HCEC 1CT (cell line): Measurements from ENCODE around the gene BPGM.

Source experiments
- DNase-seq: peaks from one replicate; pipeline ENCODE4 v3.0.0-alpha.2; 2017

Gene BPGM

DNA sequence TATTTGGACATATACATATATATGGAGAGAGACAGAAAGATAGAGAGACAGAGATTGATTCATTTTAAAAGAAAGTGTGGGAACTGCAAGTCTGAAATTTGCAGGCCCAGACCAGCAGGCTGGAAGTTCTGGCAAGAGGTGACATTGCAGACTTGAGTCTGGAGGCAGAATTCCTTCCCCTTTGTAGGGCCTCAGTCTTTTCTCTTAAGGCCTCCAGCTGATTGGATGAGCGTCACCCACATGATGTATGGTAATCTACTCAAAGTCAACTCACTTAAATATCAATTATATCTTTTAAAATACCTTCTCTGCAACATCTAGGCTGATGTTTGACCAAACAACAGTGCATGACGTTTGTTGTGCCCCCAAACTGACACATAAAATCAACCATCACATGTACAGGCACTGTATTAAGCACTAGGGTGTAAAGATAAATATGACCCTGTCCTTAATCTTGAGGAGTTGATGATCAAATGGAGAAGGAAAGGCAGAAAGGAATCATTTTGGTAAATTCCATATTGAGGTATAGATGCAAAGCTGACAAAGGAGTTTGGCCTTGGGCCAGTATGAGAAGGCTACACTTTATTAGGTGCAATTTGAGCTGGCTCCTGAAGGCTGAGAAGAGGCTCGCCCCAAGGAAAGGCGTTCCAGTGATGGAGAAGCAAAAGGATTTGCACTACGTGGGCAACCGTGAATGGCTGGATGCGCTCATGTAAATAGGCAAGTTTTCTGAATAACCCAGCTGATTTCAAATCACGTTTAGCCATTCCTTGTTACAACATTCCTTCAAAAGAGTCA lies 52.6 kb downstream of the BPGM start:
- DNase-seq: no peak

DNA sequence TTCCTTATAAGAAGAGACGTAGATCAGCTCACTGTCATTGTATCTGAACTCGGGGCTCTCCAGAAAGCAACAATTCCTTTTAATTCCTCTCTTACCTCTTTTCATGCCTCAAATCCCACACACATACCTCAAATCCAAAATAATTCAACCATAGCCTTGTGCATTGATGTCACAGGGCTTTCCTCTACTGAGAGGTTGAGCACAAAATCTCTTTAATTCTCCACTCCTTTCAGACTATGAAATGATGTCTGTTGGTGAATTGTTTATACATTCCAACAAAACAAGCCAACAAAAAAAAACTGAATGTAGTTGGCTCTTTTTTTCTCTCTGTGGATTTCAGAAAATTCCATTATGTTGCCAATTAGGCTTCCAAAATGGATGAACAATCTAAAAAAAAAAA lies 53.2 kb downstream of the BPGM start:
- DNase-seq: no peak

DNA sequence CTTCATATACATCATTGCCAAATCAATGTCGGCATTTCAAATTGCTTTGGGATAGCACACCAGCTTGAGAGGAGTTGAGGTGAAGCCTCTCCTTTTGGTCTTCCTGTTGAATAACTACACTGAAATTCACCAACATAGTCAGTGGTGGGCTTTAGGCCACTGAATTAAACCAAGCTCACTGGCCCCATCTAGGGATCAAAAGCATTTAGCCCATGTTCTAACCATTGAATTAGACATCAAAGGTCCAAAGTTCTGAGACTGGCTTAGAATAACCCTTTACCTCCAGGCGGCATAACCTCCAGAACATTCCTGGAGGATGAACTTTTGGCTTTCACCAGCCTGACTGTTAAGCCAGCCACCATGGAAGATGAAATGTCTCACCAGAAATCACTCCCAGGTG lies 54.6 kb downstream of the BPGM start:
- DNase-seq: peak; percentile 33

DNA sequence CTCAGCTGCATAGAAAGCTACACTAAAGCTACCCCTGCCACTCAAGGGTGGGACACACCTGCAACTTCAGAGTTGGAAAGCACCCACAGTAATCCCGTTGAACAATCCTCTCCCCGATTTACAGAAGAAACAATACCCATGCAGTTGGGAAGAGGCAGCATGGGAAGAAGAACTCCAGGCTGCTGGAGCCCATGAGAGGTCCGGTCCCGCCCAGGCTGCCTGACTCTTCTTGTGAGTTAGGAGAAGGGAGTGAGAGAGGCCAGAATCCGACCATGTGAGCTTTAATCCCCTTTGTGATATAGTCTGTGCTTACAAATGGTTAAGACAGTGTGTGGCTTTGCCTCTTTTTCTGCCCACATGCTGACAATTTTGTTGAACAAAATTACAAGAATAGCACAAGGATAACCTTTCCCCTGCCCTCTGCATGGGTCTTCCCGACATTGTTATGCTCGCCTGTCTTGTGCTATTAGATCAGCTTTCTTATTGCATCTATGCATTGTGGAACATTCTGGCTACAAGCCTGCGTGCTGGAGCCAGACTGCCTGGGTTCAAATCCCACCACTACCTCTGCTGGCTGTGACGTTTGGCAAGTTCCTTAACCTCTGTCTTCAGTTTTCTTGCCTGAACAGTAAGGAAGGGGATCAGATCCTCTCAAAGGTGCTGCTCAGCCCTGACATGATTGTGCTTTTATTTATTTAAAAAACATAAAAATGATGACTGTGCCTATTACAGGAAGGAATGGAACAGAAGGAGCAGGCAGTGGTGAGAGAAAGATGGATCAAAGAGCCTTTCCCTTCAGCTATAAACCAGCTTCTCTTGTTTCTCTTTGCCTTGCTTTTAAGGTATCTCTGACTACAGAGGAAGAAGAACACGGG lies 56.0 kb downstream of the BPGM start:
- no peak for DNase-seq

DNA sequence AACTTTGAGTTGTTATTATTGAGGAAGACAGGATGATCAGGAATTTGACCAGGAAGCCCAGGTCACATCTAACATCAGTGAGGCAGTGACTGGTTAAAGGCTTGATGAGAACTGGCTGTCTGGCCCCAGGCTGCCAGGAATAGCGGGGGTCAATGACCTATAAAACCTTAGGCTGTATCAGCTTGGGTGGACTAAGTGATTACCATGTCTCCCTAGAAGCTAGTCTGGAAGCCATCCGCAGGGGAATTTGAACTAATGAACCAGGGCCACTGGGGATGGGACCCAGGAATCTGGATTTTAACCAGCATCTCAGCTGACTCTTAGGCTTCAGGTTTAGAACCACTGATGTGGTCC lies 56.6 kb downstream of the BPGM start:
- no peak for DNase-seq

DNA sequence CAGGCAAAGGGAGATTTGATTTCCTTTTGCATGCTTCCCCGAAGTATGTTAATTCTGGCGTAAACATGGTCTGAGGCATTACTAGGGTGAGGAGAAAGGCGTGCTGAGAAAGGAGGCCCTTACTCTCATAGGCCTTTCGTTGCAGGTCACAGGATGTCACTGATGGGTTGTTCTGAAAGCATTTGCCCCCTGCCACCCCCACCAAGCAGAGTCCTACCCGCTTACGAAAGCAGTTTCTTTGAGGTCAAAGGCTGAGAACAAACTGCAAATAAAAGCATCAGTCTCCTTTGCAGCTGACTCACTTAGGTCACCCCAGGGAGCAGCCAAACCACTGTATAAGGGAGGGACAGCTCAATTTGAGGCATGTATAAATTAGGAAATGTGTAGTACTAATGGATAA lies 57.1 kb downstream of the BPGM start:
- peak; percentile 41 for DNase-seq

DNA sequence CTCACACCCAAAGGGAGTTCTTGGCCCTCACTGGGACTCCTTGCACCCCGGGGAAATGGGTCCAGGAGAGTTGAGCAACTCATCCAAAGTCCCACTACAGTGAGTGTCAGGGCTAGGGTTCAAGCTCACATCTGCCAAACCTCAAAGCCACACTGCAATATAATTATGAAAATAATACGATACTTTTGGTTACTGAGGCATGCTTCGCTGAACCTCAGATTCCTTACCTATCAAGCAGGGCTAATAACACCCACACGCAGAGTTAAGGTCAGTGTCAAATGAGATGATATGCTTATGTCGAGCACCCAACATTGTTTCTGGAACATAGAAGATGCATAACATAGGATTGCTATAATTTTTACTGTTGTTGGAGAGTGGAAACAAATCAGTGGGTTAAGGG lies 58.2 kb downstream of the BPGM start:
- no peak for DNase-seq

DNA sequence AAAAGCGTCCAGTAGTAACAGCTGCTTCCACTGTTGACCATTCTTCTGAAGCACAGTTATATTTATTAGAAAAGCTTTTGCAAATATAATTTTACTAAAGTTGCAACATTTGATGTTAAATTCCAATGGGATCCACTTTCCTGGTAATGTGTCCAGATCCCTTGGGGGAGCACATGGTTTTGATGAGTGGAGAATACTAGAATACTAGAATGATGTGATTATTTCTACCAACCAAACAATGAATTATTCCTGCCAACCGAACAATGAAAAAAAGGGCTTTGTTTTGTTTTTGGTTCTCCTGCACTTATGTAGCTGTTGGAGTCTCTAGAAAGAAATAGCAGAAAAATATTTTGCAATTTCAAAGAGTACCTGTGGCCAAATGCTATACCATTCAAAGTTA lies 59.1 kb downstream of the BPGM start:
- DNase-seq: no peak

DNA sequence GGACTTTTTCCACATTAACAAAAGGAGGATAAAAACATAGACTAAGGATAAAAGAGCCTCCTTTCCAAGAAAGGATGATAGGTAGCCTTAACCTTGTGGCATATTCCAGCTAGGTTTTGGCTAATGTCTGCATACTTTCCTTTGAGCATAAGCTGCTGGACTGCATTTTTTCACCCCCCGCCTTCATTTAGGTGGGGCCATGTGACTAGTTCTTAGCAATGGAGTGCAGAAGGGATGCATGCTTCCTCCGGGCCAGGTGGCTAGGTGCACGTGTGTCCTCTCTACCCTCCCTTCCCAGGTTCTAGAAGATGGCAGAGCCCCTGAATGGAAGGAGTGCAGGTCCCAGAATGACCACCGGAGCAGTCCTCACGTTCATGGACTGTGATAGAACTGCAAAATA lies 59.8 kb downstream of the BPGM start:
- DNase-seq: no peak

DNA sequence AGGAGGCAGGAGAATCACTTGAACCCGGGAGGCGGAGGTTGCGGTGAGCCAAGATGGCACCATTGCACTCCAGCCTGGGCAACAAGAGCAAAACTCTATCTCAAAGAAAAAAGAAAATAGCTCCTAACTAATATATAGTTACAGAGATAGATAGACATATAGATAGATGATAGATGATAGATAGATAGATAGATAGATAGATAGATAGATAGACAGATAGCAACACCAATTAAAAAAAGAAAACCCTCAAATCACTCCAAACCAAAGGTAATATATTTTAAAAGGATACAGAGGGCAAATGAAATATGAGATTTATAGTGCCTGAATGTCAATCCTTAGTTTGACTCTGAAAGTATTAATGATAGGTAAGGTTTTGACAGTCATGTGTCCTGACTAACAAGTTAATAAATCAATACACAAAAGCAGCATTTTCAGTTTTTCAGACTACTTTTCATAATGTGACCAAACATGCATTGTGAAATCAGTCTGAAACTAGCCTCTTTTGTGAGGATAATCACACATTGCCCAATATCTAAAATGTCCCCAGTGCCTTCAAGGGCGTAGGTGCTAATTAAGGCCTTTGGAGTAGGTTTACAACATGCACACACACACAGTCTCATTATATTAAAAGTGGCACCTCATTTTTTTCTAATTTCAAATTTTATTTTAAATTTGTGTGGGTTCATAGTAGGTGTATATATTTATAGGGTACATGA lies 61.2 kb downstream of the BPGM start:
- no peak for DNase-seq

DNA sequence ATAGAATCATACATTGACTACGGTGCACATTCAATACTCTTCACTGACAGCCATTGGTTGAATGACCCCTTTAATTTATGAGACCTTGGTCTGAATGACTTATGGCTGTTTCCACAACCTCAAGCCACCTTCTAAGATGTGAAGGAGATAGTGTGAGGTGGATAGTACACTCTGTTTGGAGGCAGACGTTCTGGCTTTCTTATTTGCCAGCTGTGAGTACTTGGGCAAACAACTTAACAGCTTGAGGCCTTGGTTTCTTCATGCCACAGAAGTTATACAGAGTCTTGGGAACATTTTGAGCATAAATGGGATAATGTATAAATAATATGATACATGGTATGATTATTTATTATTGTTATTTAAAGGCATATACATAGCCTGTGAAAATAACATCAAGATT lies 62.0 kb downstream of the BPGM start:
- DNase-seq: no peak

DNA sequence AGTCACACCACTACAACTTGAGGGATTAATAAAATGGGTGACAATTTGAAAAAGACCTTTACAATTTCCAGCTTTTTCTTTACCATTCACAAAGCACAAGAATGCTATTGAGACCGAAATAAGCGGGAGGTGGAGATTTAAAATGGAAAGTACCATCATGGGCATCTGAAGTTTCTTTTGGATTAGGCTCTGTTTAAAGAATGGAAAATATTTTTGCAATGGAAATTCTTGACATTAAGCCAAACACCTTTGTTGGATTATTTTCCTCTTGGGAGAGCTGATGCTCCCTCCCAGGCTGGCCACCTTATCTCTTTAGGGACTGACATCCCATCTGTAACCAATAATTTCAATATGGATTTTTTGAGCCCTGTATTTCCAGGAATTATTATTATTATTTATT lies 62.5 kb downstream of the BPGM start:
- no peak for DNase-seq

DNA sequence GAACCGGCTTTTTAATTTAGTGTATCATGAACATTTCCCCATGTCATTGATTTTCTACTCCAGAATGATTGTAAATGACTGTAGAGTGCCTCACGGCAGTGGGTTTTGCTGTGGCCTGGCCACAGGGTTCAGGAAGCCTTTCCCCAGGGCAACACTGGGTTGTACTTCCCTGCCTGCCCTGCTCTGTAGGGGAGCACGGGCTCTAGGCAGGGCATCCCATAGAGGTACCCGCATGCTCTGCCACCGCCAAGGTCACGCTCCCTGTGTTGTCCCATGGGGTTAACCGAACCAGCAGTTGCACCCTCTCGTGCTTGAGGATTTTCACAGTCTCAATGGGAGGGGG lies 63.8 kb downstream of the BPGM start:
- DNase-seq: no peak

DNA sequence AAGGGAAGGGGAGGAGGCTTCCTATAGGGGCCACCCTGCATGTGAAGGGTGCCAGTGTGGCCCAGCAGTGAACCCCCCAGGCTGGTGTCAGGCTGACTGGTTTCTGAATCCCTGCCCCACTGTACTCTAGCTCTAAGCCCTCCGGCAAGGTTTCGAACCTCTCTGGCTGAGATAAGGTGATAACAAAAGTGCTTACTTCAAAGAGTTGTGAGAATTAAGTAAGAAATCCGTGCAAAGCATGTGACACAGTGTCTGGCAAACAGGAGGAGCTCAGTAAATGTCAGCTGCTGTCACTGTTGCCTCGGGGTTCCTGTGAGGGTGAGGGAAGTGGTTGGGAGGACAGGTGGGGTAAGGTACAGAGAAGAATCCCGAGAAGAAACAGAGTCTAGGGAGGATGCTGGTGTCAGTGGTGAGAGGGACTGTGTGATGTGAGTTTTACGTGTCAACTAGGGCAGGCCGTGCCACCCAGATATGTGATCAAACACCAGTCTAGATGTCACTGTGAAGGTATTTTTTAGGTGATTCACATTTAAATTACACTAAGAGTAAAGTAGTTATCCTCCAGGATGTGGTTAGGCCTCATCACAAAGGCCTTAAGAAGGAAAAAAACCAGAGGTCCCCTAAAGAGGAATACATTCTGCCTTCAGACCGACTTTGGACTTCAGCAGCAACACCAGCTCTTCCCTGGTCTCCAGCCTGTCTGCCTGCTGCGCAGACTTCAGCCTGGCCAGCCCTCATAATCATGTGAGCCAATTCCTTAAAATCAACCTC lies 64.4 kb downstream of the BPGM start:
- DNase-seq: no peak

DNA sequence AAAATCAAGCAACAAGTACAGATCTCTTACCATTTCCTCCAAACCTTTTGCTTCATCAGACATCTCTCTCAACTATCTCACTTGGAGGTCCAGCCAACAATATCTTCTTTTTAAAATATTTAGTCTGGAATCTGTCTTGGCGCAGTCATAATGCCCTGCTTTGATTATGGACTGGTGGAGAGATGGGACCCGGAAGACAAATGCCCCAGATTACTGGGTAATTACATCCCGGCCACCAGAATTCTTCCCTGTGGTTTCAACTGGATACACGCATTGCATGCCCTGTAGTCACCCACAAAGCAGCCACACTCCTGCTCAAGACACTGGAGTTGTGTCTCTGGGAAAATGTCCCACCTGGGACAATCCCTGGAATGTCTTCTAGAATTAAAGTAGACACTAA lies 65.5 kb downstream of the BPGM start:
- DNase-seq: no peak

DNA sequence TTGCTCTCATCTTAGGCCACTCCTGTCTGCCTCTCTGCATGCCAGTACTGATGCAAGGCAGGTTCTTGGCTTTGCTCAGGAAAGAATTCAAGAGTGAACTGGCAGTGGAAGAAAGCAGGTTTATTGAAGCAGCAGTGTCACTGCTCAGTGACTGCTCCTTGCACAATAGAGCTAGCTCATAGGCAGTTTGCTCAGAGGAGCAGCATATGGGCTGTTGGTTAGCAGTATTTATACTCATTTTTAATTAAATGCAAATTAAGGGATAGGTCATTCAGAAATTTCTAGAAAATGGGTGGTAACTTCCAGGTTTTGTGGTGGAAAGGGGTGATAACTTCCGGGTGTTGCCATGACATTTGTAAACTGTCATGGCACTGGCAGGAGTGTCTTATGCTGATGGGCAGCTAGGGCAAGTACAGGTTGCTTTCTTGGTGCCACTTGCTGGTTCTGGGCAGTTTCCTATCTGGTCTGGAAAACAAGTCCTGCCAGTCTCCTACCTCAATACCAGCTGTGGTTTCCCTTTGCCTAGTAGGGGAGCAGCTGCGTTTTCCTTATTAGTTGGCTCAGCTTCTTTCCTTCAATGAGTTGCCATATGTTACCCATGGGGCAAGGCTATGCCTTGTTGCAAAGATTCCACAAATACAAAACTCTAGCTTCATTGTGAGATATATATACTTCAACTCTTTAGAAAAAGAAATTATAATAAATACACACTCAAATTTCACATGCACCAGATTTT lies 68.0 kb downstream of the BPGM start:
- DNase-seq: no peak

DNA sequence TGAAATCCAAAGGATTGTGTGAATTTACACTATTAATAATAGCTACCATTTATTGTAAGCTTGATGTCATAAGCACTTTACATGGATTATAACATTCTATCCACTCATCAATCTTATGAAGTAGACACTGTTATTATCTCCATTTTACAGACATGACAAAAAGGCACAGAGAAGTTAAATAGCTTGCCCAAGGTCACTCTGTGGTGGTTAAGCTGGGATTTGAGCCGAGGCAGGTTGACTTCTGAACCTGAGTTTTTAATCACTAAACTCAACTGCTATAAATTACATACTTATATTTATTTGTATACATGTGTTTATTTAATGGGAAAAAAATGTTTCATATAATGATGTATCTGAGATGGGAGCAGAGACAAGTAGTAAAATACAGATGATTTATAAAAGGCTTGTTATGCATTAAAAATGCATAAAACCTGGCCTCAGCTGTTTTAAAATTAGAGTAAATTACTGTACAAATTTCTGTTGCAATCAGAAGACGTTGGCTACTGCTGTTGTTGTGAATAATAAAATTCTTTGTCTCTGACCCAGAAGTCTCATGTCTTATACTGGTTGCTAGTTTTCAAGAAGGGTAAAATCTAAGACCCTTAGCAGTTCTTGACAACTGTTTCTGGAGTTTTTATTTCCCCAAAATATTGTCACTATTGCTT lies 71.7 kb downstream of the BPGM start:
- no peak for DNase-seq

DNA sequence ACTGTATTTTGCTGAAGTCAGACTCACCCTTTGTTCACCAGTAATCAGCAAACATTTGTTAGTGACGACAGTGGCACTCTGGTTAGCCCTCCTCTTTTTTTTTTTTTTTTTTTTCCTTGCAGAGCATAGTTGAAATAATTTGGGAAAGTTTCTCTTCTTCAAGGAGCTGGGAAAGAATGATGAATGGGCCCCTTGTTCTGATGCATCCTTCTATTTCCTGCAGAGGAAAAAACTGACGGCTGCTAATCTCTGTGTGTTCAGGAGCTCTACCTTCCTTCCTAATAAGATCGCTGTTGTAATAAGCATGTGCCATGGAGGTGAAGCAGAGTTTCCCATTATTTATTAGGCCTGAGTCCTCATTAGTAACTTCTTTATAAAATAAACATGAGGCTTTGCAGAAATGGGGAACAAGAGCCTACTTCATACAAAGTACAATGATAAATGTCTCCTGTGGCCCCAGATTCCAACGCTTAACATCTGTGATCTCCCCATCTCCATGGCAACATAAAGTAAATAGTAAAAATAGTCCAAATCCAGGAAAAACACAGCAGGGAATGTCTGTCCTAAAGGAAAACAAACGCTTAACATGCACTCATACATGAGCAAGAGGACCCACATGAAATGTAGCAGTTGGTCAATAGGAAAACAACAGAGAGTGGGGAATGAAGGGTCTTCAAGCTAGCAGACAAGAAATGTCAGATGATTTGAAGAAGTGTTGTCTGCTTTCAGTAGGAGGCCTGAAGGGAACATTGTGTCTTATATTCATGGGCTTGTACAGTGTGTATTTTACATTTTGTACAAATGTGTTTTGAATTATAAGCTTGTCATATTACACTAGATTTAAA lies 73.7 kb downstream of the BPGM start:
- no peak for DNase-seq

DNA sequence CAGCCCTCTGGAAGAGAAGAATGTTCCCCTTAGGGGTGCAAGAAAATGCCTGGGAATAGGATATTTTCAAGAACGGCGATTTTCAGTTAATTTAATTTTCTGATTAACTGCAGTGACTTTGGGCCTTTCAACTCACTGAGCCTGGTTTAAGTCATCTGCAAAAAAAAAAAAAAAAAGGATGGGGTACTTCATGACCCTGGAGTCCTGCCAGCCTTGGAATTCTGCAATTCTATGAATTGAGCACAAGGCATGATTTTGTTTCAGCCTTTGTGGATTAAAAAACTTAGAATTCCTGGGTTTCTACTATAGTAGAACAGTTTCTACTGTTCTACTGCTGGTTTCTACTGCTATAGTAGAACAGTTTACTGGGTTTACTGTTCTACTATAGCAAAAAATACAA lies 74.5 kb downstream of the BPGM start:
- DNase-seq: no peak

DNA sequence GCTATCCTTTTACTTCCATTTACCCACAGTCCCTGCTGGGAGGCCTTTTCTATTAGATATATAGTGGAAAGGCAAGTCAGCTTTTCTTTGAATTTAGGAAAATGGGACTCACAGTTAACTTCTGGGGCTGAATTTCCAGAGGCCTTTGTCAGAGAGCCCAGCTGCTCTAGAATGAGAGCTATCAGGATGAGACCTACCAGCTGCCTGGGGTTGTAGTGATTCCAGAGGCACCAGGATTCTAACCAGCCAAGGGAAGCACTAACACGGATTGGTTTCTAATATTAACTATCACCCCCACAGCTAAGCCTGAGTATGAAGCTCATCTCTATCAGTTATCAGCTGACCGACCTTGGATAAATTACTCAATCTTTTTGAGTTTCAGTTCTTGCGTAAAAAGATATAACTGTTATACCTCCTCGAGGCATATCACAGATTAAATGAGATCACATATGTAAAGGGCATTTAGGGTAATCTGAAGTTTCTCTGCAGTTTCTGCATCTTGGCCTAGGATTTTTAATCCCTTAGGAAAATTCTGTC lies 76.2 kb downstream of the BPGM start:
- no peak for DNase-seq

DNA sequence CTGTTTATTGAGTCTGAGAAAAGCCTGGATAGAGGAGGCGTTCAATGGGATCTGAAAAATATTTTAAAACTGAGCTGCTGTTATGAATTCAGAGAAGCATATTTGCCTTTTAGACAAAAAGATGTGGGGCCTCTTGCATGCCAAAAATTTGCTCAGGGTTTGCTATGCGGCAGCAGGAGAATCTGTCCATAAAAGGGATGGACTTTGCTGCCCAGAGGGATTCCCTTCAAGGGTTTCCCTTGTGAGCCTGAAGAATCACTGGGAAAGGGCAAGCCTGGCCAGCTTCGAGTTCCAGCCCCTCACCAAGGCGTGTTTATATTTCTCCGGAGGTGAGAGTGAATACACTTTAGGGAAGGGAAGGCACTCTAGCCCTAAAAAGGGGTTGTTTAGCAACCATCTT lies 77.2 kb downstream of the BPGM start:
- DNase-seq: no peak
